ENCODE data around the gene MAPK8IP3.
A peak's percentile ranks its signal among the peaks of the same experiment; 100 is the strongest.

Gene MAPK8IP3

DNA sequence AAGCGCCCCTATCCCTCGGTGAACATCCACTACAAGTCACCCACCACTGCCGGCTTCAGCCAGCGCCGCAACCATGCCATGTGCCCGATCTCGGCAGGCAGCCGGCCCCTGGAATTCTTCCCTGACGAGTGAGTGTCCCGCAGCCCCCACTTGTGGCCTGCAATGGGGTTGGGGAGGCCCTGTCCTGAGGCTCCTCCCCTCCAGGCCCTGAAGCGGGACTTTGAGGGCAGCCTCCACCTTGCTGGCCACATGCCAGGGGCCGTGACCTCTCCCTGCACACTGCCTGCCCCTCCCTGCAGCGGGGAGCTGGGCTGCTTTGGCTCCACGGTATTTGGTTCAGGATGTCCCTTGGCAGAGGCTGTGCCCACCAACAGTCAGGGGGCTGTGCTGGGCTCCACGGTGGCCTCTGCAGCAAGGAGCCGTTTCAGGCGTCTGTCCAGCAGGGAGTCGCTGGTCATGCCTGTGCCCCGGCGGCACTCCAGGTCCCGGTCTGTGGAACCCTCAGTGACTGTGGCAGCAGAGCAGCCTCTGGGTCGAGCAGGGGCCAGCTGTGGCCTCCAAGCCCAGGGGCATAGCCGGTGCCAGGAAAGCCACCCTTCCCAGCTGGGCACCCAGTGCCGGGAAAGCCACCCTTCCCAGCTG lies 57.0 kb downstream of the MAPK8IP3 start:
- Histone ChIP-seq H3K4me3 (replicated peaks; ENCODE audit: low read depth, low read length) (no peak overlapping the region), H3K36me3 (ENCODE audit: control insufficient read depth, insufficient read depth, low read length) (peaks cover 52% of the 10 kb centered on the region), H3K27me3 (replicated peaks; ENCODE audit: control insufficient read depth, insufficient read depth, low read length) (no peaks in the 10 kb centered on the region)
- no peak for DNase-seq (ENCODE audit: extremely low read depth, insufficient read length)
- TF ChIP-seq, protein P1, sequence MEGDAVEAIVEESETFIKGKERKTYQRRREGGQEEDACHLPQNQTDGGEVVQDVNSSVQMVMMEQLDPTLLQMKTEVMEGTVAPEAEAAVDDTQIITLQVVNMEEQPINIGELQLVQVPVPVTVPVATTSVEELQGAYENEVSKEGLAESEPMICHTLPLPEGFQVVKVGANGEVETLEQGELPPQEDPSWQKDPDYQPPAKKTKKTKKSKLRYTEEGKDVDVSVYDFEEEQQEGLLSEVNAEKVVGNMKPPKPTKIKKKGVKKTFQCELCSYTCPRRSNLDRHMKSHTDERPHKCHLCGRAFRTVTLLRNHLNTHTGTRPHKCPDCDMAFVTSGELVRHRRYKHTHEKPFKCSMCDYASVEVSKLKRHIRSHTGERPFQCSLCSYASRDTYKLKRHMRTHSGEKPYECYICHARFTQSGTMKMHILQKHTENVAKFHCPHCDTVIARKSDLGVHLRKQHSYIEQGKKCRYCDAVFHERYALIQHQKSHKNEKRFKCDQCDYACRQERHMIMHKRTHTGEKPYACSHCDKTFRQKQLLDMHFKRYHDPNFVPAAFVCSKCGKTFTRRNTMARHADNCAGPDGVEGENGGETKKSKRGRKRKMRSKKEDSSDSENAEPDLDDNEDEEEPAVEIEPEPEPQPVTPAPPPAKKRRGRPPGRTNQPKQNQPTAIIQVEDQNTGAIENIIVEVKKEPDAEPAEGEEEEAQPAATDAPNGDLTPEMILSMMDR (IDR thresholded peaks at IDR 0.05; ENCODE audit: insufficient read depth, low read length, poor library complexity, severe bottlenecking): no peak

DNA sequence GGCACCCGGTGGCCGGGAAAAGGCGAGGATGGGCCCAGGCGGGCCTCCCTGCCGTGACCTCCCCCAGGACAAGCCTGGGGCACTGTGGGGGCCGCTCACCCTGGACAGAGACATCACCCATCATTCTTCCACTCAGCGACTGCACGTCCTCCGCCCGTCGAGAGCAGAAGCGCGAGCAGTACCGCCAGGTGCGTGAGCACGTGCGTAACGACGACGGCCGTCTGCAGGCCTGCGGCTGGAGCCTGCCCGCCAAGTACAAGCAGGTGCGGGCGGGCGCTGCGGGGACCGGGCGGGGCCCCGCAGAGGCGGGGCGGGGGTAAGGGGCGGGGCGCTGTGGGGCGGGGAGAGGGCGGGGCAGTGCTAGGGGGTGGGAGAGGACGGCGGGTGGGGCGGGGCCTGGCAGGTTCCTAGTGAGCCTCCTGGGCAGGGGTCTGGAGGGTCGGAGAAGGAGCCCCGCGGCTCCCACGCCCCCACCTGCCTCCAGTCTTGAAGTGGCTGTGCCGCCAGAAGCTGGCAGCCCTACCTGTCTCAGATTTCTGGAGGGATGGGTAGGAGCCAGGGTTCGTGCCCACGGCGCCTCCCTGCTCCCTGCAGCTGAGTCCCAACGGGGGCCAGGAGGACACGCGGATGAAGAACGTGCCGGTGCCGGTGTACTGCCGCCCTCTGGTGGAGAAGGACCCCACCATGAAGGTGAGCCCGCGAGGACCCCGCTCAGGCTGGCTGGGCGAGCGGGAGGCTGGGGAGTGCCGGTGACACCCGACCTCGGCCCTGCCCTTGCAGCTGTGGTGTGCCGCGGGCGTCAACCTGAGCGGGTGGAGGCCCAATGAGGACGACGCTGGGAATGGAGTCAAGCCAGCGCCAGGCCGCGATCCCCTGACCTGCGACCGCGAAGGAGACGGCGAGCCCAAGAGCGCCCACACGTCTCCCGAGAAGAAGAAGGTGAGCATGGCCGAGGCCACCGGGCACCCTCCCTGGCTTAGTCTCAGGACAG lies 57.8 kb downstream of the MAPK8IP3 start:
- peaks cover 57% of the 10 kb centered on the region for H3K36me3 ChIP-seq (ENCODE audit: control insufficient read depth, insufficient read depth, low read length)
- no peaks in the 10 kb centered on the region for H3K27me3 ChIP-seq (replicated peaks; ENCODE audit: control insufficient read depth, insufficient read depth, low read length)
- DNase-seq (ENCODE audit: extremely low read depth, insufficient read length): no peak
- H3K4me3 ChIP-seq (replicated peaks; ENCODE audit: low read depth, low read length): no peak overlapping the region
- TF ChIP-seq, protein P1 (IDR thresholded peaks at IDR 0.05; ENCODE audit: insufficient read depth, low read length, poor library complexity, severe bottlenecking): peak; percentile 22

DNA sequence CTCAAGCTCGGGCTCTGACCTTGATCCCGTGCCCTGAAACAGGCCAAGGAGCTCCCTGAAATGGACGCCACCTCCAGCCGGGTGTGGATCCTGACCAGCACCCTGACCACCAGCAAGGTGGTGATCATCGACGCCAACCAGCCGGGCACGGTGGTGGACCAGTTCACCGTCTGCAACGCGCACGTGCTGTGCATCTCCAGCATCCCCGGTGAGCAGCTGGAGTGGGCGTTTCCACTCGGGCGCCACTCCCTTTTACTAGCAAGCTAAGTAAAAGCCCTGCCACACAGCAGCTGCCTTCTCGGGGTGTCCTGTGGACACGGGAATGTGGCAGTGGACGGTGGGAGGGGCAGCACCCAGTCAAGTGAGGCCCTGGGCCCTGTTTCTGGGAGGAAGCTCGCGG lies 59.0 kb downstream of the MAPK8IP3 start:
- no peaks in the 10 kb centered on the region for H3K27me3 ChIP-seq (replicated peaks; ENCODE audit: control insufficient read depth, insufficient read depth, low read length)
- H3K4me3 ChIP-seq (replicated peaks; ENCODE audit: low read depth, low read length): no peak overlapping the region
- TF ChIP-seq, protein P1 (IDR thresholded peaks at IDR 0.05; ENCODE audit: insufficient read depth, low read length, poor library complexity, severe bottlenecking): no peak
- H3K36me3 ChIP-seq (ENCODE audit: control insufficient read depth, insufficient read depth, low read length): peaks cover 62% of the 10 kb centered on the region
- no peak for DNase-seq (ENCODE audit: extremely low read depth, insufficient read length)

DNA sequence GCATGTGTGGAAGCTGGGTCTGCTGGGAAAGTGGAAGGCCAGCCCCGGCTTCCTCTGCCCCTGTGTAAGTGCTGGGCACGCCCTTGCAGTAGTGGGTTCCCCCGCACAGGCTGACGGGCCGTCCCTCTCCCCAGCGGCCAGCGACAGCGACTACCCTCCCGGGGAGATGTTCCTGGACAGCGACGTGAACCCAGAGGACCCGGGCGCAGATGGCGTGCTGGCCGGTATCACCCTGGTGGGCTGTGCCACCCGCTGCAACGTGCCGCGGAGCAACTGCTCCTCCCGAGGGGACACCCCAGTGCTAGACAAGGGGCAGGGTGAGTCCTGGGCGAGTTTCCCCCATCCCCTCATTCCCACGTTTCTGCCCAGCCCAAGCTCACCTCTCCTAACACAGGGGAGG lies 59.8 kb downstream of the MAPK8IP3 start:
- no peak for DNase-seq (ENCODE audit: extremely low read depth, insufficient read length)
- peaks cover 58% of the 10 kb centered on the region for H3K36me3 ChIP-seq (ENCODE audit: control insufficient read depth, insufficient read depth, low read length)
- TF ChIP-seq, protein P1 (IDR thresholded peaks at IDR 0.05; ENCODE audit: insufficient read depth, low read length, poor library complexity, severe bottlenecking): no peak
- H3K4me3 ChIP-seq (replicated peaks; ENCODE audit: low read depth, low read length): no peak overlapping the region
- H3K27me3 ChIP-seq (replicated peaks; ENCODE audit: control insufficient read depth, insufficient read depth, low read length): no peaks in the 10 kb centered on the region

DNA sequence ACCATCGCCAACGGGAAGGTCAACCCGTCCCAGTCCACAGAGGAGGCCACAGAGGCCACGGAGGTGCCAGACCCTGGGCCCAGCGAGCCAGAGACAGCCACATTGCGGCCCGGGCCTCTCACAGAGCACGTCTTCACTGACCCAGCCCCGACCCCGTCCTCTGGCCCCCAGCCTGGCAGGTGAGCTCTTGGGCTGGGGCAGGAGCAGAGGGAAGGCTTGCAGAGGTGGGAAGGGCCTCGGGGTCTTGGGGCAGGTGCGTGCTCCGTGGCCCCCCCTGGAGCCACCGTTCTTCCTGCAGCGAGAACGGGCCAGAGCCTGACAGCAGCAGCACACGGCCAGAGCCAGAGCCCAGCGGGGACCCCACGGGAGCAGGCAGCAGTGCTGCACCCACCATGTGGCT lies 60.2 kb downstream of the MAPK8IP3 start:
- Histone ChIP-seq H3K27me3 (replicated peaks; ENCODE audit: control insufficient read depth, insufficient read depth, low read length) (no peaks in the 10 kb centered on the region), H3K36me3 (ENCODE audit: control insufficient read depth, insufficient read depth, low read length) (peaks cover 56% of the 10 kb centered on the region), H3K4me3 (replicated peaks; ENCODE audit: low read depth, low read length) (no peak overlapping the region)
- DNase-seq (ENCODE audit: extremely low read depth, insufficient read length): no peak
- TF ChIP-seq, protein P1 (IDR thresholded peaks at IDR 0.05; ENCODE audit: insufficient read depth, low read length, poor library complexity, severe bottlenecking): no peak

All from GM06990 (cell line).